Loucy (cell line): Measurements from ENCODE around the gene NPTN.

Experiments used
- H2AFZ ChIP-seq: fragments of 200-600 bp; sonication (generic); 2 replicates; pipeline ENCODE4 v1.6.0; 2016; ENCODE audit warnings: antibody characterized with exemption, mild to moderate bottlenecking, low read length, moderate library complexity
- H3F3A ChIP-seq: fragments of 200-600 bp; 2 replicates; pipeline ENCODE4 v1.6.0; 2016; ENCODE audit warnings: antibody characterized with exemption, low read depth, mild to moderate bottlenecking
- H3K27me3 ChIP-seq: fragments of 200-600 bp; sonication (generic); 2 replicates; pipeline ENCODE4 v1.6.1; 2014; ENCODE audit warnings: low read length, mild to moderate bottlenecking; ENCODE audit not compliant: insufficient read depth, poor library complexity, severe bottlenecking
- H3K36me3 ChIP-seq: fragments of 200-600 bp; sonication (generic); 2 replicates; pipeline ENCODE4 v1.6.1; 2016; ENCODE audit warnings: low read length; ENCODE audit not compliant: insufficient read depth
- H3K4me1 ChIP-seq: fragments of 200-600 bp; sonication (generic); 2 replicates; pipeline ENCODE4 v1.5.1; 2014; ENCODE audit warnings: low read length, mild to moderate bottlenecking; ENCODE audit not compliant: insufficient read depth, poor library complexity, severe bottlenecking
- H3K4me2 ChIP-seq: fragments of 200-600 bp; sonication (generic); 2 replicates; pipeline ENCODE4 v1.6.0; 2014; ENCODE audit warnings: antibody characterized with exemption, low read length, low read depth, mild to moderate bottlenecking; ENCODE audit not compliant: poor library complexity, severe bottlenecking
- H3K4me3 ChIP-seq: fragments of 200-600 bp; sonication (generic); 2 replicates; pipeline ENCODE4 v1.5.1; 2014; ENCODE audit warnings: low read length, mild to moderate bottlenecking, mixed read lengths; ENCODE audit not compliant: poor library complexity, severe bottlenecking
- H3K79me2 ChIP-seq: fragments of 200-600 bp; sonication (generic); 2 replicates; pipeline ENCODE4 v1.6.1; 2014; ENCODE audit warnings: low read length; ENCODE audit not compliant: insufficient read depth
- H3K9ac ChIP-seq: fragments of 200-600 bp; sonication (generic); 2 replicates; pipeline ENCODE4 v1.6.0; 2014; ENCODE audit warnings: mild to moderate bottlenecking, low read depth, low read length, moderate library complexity; ENCODE audit not compliant: poor library complexity, severe bottlenecking
- H3K9me2 ChIP-seq: fragments of 200-600 bp; sonication (generic); replicated peaks from 2 replicates; pipeline ENCODE4 v1.6.1; 2016; ENCODE audit warnings: low read depth, low read length, mixed read lengths
- H3K9me3 ChIP-seq: fragments of 200-600 bp; sonication (generic); 2 replicates; pipeline ENCODE4 v1.6.1; 2014; ENCODE audit warnings: mild to moderate bottlenecking, antibody characterized with exemption, low read length, low read depth; ENCODE audit not compliant: insufficient read depth
- H4K20me1 ChIP-seq: fragments of 200-600 bp; sonication (generic); 2 replicates; pipeline ENCODE4 v1.6.0; 2014; ENCODE audit warnings: antibody characterized with exemption, low read length, mild to moderate bottlenecking; ENCODE audit not compliant: insufficient read depth, poor library complexity, severe bottlenecking
- CTCF ChIP-seq: fragments of 200-600 bp; sonication (generic); conservative IDR thresholded peaks from 2 replicates; pipeline ENCODE4 v1.5.1; 2014; ENCODE audit warnings: mild to moderate bottlenecking, antibody characterized with exemption, low read length
- EZH2phosphoT487 ChIP-seq: fragments of 200-600 bp; IDR thresholded peaks from 2 replicates; pipeline ENCODE4 v1.6.1; 2018; ENCODE audit warnings: antibody characterized with exemption, mild to moderate bottlenecking, moderate library complexity, borderline replicate concordance

Gene NPTN

GRCh38 chr15:73624530-73624929 lies 8.7 kb downstream of the NPTN start:
- no peak for TF ChIP-seq CTCF
- no peak for TF ChIP-seq EZH2phosphoT487
- Histone ChIP-seq H3K36me3 (no peaks in the 10 kb centered on the region), H3K4me2 (no peak overlapping the region), H3K4me1 (peaks cover 21% of the 10 kb centered on the region), H3K9ac (no peak overlapping the region), H3F3A (no peaks in the 10 kb centered on the region), H3K9me2 (no peaks in the 10 kb centered on the region), H2AFZ (no peak overlapping the region), H3K79me2 (peaks cover 94% of the 10 kb centered on the region), H3K27me3 (no peaks in the 10 kb centered on the region), H3K9me3 (no peaks in the 10 kb centered on the region), H3K4me3 (no peak overlapping the region), H4K20me1 (peaks cover 65% of the 10 kb centered on the region)

DNA sequence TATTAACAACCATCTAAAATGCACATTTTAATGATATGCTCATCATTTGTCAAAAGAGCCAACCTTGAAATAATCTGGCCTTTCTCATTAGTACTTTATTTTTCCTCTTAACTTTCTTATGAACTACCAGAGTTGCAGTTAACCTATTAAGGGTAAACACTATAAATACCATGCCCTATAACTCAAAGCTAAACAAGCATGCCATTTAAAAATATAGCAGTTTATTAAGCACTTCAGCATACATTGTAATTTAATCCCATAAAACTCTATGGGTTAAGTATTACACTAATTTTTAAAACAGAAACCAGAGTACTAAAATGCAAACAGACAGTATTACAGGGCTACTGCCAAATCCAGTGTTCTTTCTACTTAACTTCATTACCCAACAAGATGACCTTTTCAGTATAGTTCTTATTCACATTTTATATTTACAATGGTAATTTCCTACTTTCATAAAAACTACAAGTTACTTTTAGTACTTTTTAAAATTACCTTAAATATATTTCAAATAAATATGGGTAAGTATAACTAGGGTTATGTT lies 11.8 kb downstream of the NPTN start:
- H3K36me3 ChIP-seq: no peaks in the 10 kb centered on the region
- no peaks in the 10 kb centered on the region for H3K27me3 ChIP-seq
- H3F3A ChIP-seq: no peaks in the 10 kb centered on the region
- peaks cover 45% of the 10 kb centered on the region for H4K20me1 ChIP-seq
- H3K9me3 ChIP-seq: no peaks in the 10 kb centered on the region
- H3K4me3 ChIP-seq: no peak overlapping the region
- H2AFZ ChIP-seq: no peak overlapping the region
- H3K79me2 ChIP-seq: peaks cover 90% of the 10 kb centered on the region
- no peak overlapping the region for H3K4me2 ChIP-seq
- peaks cover 4% of the 10 kb centered on the region for H3K4me1 ChIP-seq
- TF ChIP-seq EZH2phosphoT487 (no peak), CTCF (no peak)
- no peaks in the 10 kb centered on the region for H3K9me2 ChIP-seq
- H3K9ac ChIP-seq: no peak overlapping the region

- H3F3A ChIP-seq: no peaks in the 10 kb centered on the region
- no peak for TF ChIP-seq EZH2phosphoT487
- no peak for TF ChIP-seq CTCF
- H3K4me2 ChIP-seq: no peak overlapping the region
- H4K20me1 ChIP-seq: peaks cover 37% of the 10 kb centered on the region
- no peaks in the 10 kb centered on the region for H3K36me3 ChIP-seq
- H3K9me2 ChIP-seq: no peaks in the 10 kb centered on the region
- no peak overlapping the region for H2AFZ ChIP-seq
- no peaks in the 10 kb centered on the region for H3K4me1 ChIP-seq
- no peak overlapping the region for H3K4me3 ChIP-seq
- H3K27me3 ChIP-seq: no peaks in the 10 kb centered on the region
- H3K79me2 ChIP-seq: peaks cover 90% of the 10 kb centered on the region
- H3K9ac ChIP-seq: no peak overlapping the region
- no peaks in the 10 kb centered on the region for H3K9me3 ChIP-seq
These were observed 13.1 kb downstream of the NPTN start for GRCh38 chr15:73620078-73620477.
